ENCODE data around the gene RERE.

RERE gene

GRCh38 chr1:8590721-8591351 lies 226.6 kb downstream of the RERE start:
- DNase-seq (ENCODE audit: low spot score): no peak
- H3K9me3 ChIP-seq (replicated peaks in 1 of 2; ENCODE audit: control insufficient read depth in 2 of 2, insufficient read depth in 1 of 2, low read depth in 1 of 2, low read length in 2 of 2): peaks cover 2 to 10% of the 10 kb centered on the region in 2 donors
- H3K27ac ChIP-seq (replicated peaks; ENCODE audit: low read length): no peak overlapping the region
- no peak overlapping the region for H3K18ac ChIP-seq (ENCODE audit: low read length)
- H3K14ac ChIP-seq (ENCODE audit: low read length): no peak overlapping the region
- no peak overlapping the region for H2BK5ac ChIP-seq (ENCODE audit: low read length)
- H3K4ac ChIP-seq (ENCODE audit: low read length): no peak overlapping the region
- no peak overlapping the region for H4K91ac ChIP-seq (ENCODE audit: low read depth, low read length, poor library complexity)
- no CpG with 5 or more reads among the region's 6 CpGs for WGBS, 2 donors (ENCODE audit: extremely low coverage in 2 of 2, insufficient read length in 2 of 2, insufficient replicate concordance in 1 of 2)
- no peaks in the 10 kb centered on the region for H3K27me3 ChIP-seq (ENCODE audit: control insufficient read depth in 3 of 3, insufficient read depth in 3 of 3, low read depth in 1 of 3, low read length in 3 of 3)
- no peak overlapping the region for H3K23ac ChIP-seq (ENCODE audit: low read depth, low read length, poor library complexity)
- peaks cover 0 to 11% of the 10 kb centered on the region in 2 donors for H3K4me1 ChIP-seq (ENCODE audit: control insufficient read depth in 2 of 2, insufficient read depth in 1 of 2, low read depth in 1 of 2, low read length in 2 of 2)
- no peak overlapping the region for H3K9ac ChIP-seq (ENCODE audit: low read depth, low read length, poor library complexity)
- H4K8ac ChIP-seq (ENCODE audit: low read depth, low read length): no peak overlapping the region
- no peak overlapping the region for H2AK5ac ChIP-seq (ENCODE audit: low read depth, low read length)
- H2BK12ac ChIP-seq (ENCODE audit: low read length): no peak overlapping the region
- no peak overlapping the region for H3K4me3 ChIP-seq (ENCODE audit: low read length in 2 of 2)
- no peak overlapping the region for H2BK15ac ChIP-seq (ENCODE audit: low read length)
- H2AFZ ChIP-seq (ENCODE audit: low read length): no peak overlapping the region
- no peak overlapping the region for H2BK120ac ChIP-seq (ENCODE audit: low read depth, low read length)
- peaks cover 2% of the 10 kb centered on the region for H3K79me1 ChIP-seq (ENCODE audit: low read depth, low read length)
- no peak overlapping the region for H3K4me2 ChIP-seq (ENCODE audit: insufficient read depth, low read length, poor library complexity, severe bottlenecking)
- H3K36me3 ChIP-seq (replicated peaks in 1 of 2; ENCODE audit: control insufficient read depth in 2 of 2, insufficient read depth in 2 of 2, low read length in 2 of 2): peaks cover 0 to 22% of the 10 kb centered on the region in 2 donors

- H3K4me2 ChIP-seq (ENCODE audit: insufficient read depth, low read length, poor library complexity, severe bottlenecking): no peak overlapping the region
- H2BK5ac ChIP-seq (ENCODE audit: low read length): no peak overlapping the region
- no peak overlapping the region for H3K4me3 ChIP-seq (ENCODE audit: low read length in 2 of 2)
- H3K79me1 ChIP-seq (ENCODE audit: low read depth, low read length): peaks cover 2% of the 10 kb centered on the region
- H3K36me3 ChIP-seq (replicated peaks in 1 of 2; ENCODE audit: control insufficient read depth in 2 of 2, insufficient read depth in 2 of 2, low read length in 2 of 2): peaks cover 0 to 22% of the 10 kb centered on the region in 2 donors
- H3K23ac ChIP-seq (ENCODE audit: low read depth, low read length, poor library complexity): no peak overlapping the region
- H2AFZ ChIP-seq (ENCODE audit: low read length): no peak overlapping the region
- H2AK5ac ChIP-seq (ENCODE audit: low read depth, low read length): no peak overlapping the region
- DNase-seq (ENCODE audit: low spot score): no peak
- no peak overlapping the region for H3K18ac ChIP-seq (ENCODE audit: low read length)
- H3K14ac ChIP-seq (ENCODE audit: low read length): no peak overlapping the region
- H3K27ac ChIP-seq (replicated peaks; ENCODE audit: low read length): no peak overlapping the region
- H2BK120ac ChIP-seq (ENCODE audit: low read depth, low read length): no peak overlapping the region
- H3K4ac ChIP-seq (ENCODE audit: low read length): no peak overlapping the region
- H3K9me3 ChIP-seq (replicated peaks in 1 of 2; ENCODE audit: control insufficient read depth in 2 of 2, insufficient read depth in 1 of 2, low read depth in 1 of 2, low read length in 2 of 2): peaks cover 2 to 10% of the 10 kb centered on the region in 2 donors
- H2BK12ac ChIP-seq (ENCODE audit: low read length): no peak overlapping the region
- H3K9ac ChIP-seq (ENCODE audit: low read depth, low read length, poor library complexity): no peak overlapping the region
- peaks cover 0 to 11% of the 10 kb centered on the region in 2 donors for H3K4me1 ChIP-seq (ENCODE audit: control insufficient read depth in 2 of 2, insufficient read depth in 1 of 2, low read depth in 1 of 2, low read length in 2 of 2)
- H3K27me3 ChIP-seq (ENCODE audit: control insufficient read depth in 3 of 3, insufficient read depth in 3 of 3, low read depth in 1 of 3, low read length in 3 of 3): no peaks in the 10 kb centered on the region
- no peak overlapping the region for H4K91ac ChIP-seq (ENCODE audit: low read depth, low read length, poor library complexity)
- no peak overlapping the region for H2BK15ac ChIP-seq (ENCODE audit: low read length)
- WGBS, 2 donors (ENCODE audit: extremely low coverage in 2 of 2, insufficient read length in 2 of 2, insufficient replicate concordance in 1 of 2): 100% methylated on average over 3 of the region's 4 CpGs; no CpG with 5 or more reads in 1 of the 2 donors
- H4K8ac ChIP-seq (ENCODE audit: low read depth, low read length): no peak overlapping the region
Measured at GRCh38 chr1:8589571-8589970, 227.9 kb downstream of the RERE start.

- H4K91ac ChIP-seq (ENCODE audit: low read depth, low read length, poor library complexity): no peak overlapping the region
- no peak overlapping the region for H3K27ac ChIP-seq (replicated peaks; ENCODE audit: low read length)
Measured at GRCh38 chr1:8587784-8588183, 229.7 kb downstream of the RERE start.

GRCh38 chr1:8586438-8586837 lies 231.0 kb downstream of the RERE start:
- no peak overlapping the region for H3K4me2 ChIP-seq (ENCODE audit: insufficient read depth, low read length, poor library complexity, severe bottlenecking)
- no peak overlapping the region for H3K27ac ChIP-seq (replicated peaks; ENCODE audit: low read length)
- no peak overlapping the region for H2BK15ac ChIP-seq (ENCODE audit: low read length)
- H2BK120ac ChIP-seq (ENCODE audit: low read depth, low read length): no peak overlapping the region
- H4K91ac ChIP-seq (ENCODE audit: low read depth, low read length, poor library complexity): no peak overlapping the region
- no peak overlapping the region for H3K14ac ChIP-seq (ENCODE audit: low read length)
- no peak overlapping the region for H3K18ac ChIP-seq (ENCODE audit: low read length)
- H3K79me1 ChIP-seq (ENCODE audit: low read depth, low read length): peaks cover 6% of the 10 kb centered on the region
- H2AFZ ChIP-seq (ENCODE audit: low read length): no peak overlapping the region
- WGBS, 2 donors (ENCODE audit: extremely low coverage in 2 of 2, insufficient read length in 2 of 2, insufficient replicate concordance in 1 of 2): no CpG with 5 or more reads among the region's 1 CpG
- no peak overlapping the region for H4K8ac ChIP-seq (ENCODE audit: low read depth, low read length)
- H2BK12ac ChIP-seq (ENCODE audit: low read length): no peak overlapping the region
- H3K9me3 ChIP-seq (replicated peaks in 1 of 2; ENCODE audit: control insufficient read depth in 2 of 2, insufficient read depth in 1 of 2, low read depth in 1 of 2, low read length in 2 of 2): no peaks in the 10 kb centered on the region
- H3K23ac ChIP-seq (ENCODE audit: low read depth, low read length, poor library complexity): no peak overlapping the region
- H2BK5ac ChIP-seq (ENCODE audit: low read length): no peak overlapping the region
- H2AK5ac ChIP-seq (ENCODE audit: low read depth, low read length): no peak overlapping the region
- no peaks in the 10 kb centered on the region for H3K27me3 ChIP-seq (ENCODE audit: control insufficient read depth in 3 of 3, insufficient read depth in 3 of 3, low read depth in 1 of 3, low read length in 3 of 3)
- no peak overlapping the region for H3K4me3 ChIP-seq (ENCODE audit: low read length in 2 of 2)
- no peak overlapping the region for H3K4ac ChIP-seq (ENCODE audit: low read length)
- no peak for DNase-seq (ENCODE audit: low spot score)
- peaks cover 0 to 17% of the 10 kb centered on the region in 2 donors for H3K36me3 ChIP-seq (replicated peaks in 1 of 2; ENCODE audit: control insufficient read depth in 2 of 2, insufficient read depth in 2 of 2, low read length in 2 of 2)
- H3K9ac ChIP-seq (ENCODE audit: low read depth, low read length, poor library complexity): no peak overlapping the region
- H3K4me1 ChIP-seq (ENCODE audit: control insufficient read depth in 2 of 2, insufficient read depth in 1 of 2, low read depth in 1 of 2, low read length in 2 of 2): peaks cover 0 to 12% of the 10 kb centered on the region in 2 donors

More at GRCh38 chr1:8587784-8588183, 229.7 kb downstream of the RERE start:
- H3K79me1 ChIP-seq (ENCODE audit: low read depth, low read length): peaks cover 3% of the 10 kb centered on the region
- no CpG with 5 or more reads among the region's 5 CpGs for WGBS, 2 donors (ENCODE audit: extremely low coverage in 2 of 2, insufficient read length in 2 of 2, insufficient replicate concordance in 1 of 2)
- no peak overlapping the region for H3K4ac ChIP-seq (ENCODE audit: low read length)
- no peak overlapping the region for H4K8ac ChIP-seq (ENCODE audit: low read depth, low read length)
- no peak overlapping the region for H3K14ac ChIP-seq (ENCODE audit: low read length)
- peaks cover 0 to 16% of the 10 kb centered on the region in 2 donors for H3K36me3 ChIP-seq (replicated peaks in 1 of 2; ENCODE audit: control insufficient read depth in 2 of 2, insufficient read depth in 2 of 2, low read length in 2 of 2)
- no peak overlapping the region for H2BK5ac ChIP-seq (ENCODE audit: low read length)
- no peak overlapping the region for H3K4me3 ChIP-seq (ENCODE audit: low read length in 2 of 2)
- no peak overlapping the region for H2AFZ ChIP-seq (ENCODE audit: low read length)
- no peak overlapping the region for H3K23ac ChIP-seq (ENCODE audit: low read depth, low read length, poor library complexity)
- peaks cover 0 to 14% of the 10 kb centered on the region in 2 donors for H3K4me1 ChIP-seq (ENCODE audit: control insufficient read depth in 2 of 2, insufficient read depth in 1 of 2, low read depth in 1 of 2, low read length in 2 of 2)
- H2AK5ac ChIP-seq (ENCODE audit: low read depth, low read length): no peak overlapping the region
- no peak overlapping the region for H3K18ac ChIP-seq (ENCODE audit: low read length)
- no peak overlapping the region for H2BK12ac ChIP-seq (ENCODE audit: low read length)
- no peak for DNase-seq (ENCODE audit: low spot score)
- no peak overlapping the region for H3K4me2 ChIP-seq (ENCODE audit: insufficient read depth, low read length, poor library complexity, severe bottlenecking)
- H3K9ac ChIP-seq (ENCODE audit: low read depth, low read length, poor library complexity): no peak overlapping the region
- H3K27me3 ChIP-seq (ENCODE audit: control insufficient read depth in 3 of 3, insufficient read depth in 3 of 3, low read depth in 1 of 3, low read length in 3 of 3): no peaks in the 10 kb centered on the region
- H2BK120ac ChIP-seq (ENCODE audit: low read depth, low read length): no peak overlapping the region
- H3K9me3 ChIP-seq (replicated peaks in 1 of 2; ENCODE audit: control insufficient read depth in 2 of 2, insufficient read depth in 1 of 2, low read depth in 1 of 2, low read length in 2 of 2): no peaks in the 10 kb centered on the region
- no peak overlapping the region for H2BK15ac ChIP-seq (ENCODE audit: low read length)

All from neuronal stem cell (in vitro differentiated cells).